Chondrocyte (in vitro differentiated cells): Measurements from ENCODE around the gene PARN. TPM values are rescaled to one million over a fixed set of nuclear protein-coding genes. Genes with fewer than 3 reads are reported as not detected.
"Not testable (repeated sequence)": the region's sequence is repeated elsewhere in the genome, so short reads cannot be mapped to it uniquely, and the experiment has no call there.

ENCODE experiments used
- DNase-seq: peaks from one replicate; pipeline ENCODE4 v3.0.0; 2021; ENCODE audit warnings: mixed read lengths, low spot score
- H3K27ac Mint-ChIP-seq: one replicate; pipeline ENCODE4 v1.8.0; 2021; ENCODE audit warnings: mild to moderate bottlenecking, moderate library complexity, mixed read lengths; ENCODE audit not compliant: unreplicated experiment
- H3K27me3 Mint-ChIP-seq: 2 replicates; pipeline ENCODE4 v1.8.0; 2021; ENCODE audit warnings: low read depth, mixed read lengths
- H3K36me3 Mint-ChIP-seq: 2 replicates; pipeline ENCODE4 v1.8.0; 2021; ENCODE audit warnings: low read depth, mixed read lengths
- H3K4me1 Mint-ChIP-seq: 2 replicates; pipeline ENCODE4 v1.8.0; 2021; ENCODE audit warnings: low read depth, mild to moderate bottlenecking, mixed read lengths
- H3K4me3 Mint-ChIP-seq: one replicate; pipeline ENCODE4 v1.8.0; 2021; ENCODE audit warnings: mild to moderate bottlenecking, moderate library complexity, mixed read lengths; ENCODE audit not compliant: unreplicated experiment
- H3K9me3 Mint-ChIP-seq: 2 replicates; pipeline ENCODE4 v1.8.0; 2021; ENCODE audit warnings: low read depth, mixed read lengths
- CTCF ChIP-seq: fragments of 200-600 bp; sonication (generic); IDR thresholded peaks from 2 replicates; pipeline ENCODE4 v1.5.0; 2021; ENCODE audit warnings: antibody characterized with exemption, mild to moderate bottlenecking, moderate library complexity
- total RNA-seq: library from RNA; stranded (reverse); gene quantifications from 3 replicates; pipeline ENCODE4 v1.2.1, GENCODE V29; 2021

PARN gene
- total RNA-seq, 1 donor from 2014 or later = 24.1 TPM

- Mint-ChIP-seq H3K27ac (peak overlapping the region; percentile 94), H3K4me1 (peaks cover 47% of the 10 kb centered on the region), H3K9me3 (no peaks in the 10 kb centered on the region), H3K36me3 (no peaks in the 10 kb centered on the region), H3K4me3 (peak overlapping the region; percentile 31), H3K27me3 (no peaks in the 10 kb centered on the region)
- DNase-seq = no peak
- TF ChIP-seq CTCF = no peak
These were observed 229.6 kb downstream of the PARN start for GRCh38 chr16:14400285-14400977.

- Mint-ChIP-seq H3K4me3 (peak overlapping the region; percentile 31), H3K27ac (peak overlapping the region; percentile 94), H3K36me3 (no peaks in the 10 kb centered on the region), H3K27me3 (no peaks in the 10 kb centered on the region), H3K9me3 (no peaks in the 10 kb centered on the region), H3K4me1 (peaks cover 47% of the 10 kb centered on the region)
- no peak for DNase-seq
- TF ChIP-seq CTCF = no peak
These were observed 230.4 kb downstream of the PARN start for GRCh38 chr16:14399378-14400284.

- no peaks in the 10 kb centered on the region for H3K27me3 Mint-ChIP-seq
- no peak for TF ChIP-seq CTCF
- no peak overlapping the region for H3K27ac Mint-ChIP-seq
- no peaks in the 10 kb centered on the region for H3K9me3 Mint-ChIP-seq
- no peaks in the 10 kb centered on the region for H3K36me3 Mint-ChIP-seq
- peaks cover 47% of the 10 kb centered on the region for H3K4me1 Mint-ChIP-seq
- H3K4me3 Mint-ChIP-seq = no peak overlapping the region
- DNase-seq = no peak
These were observed 231.9 kb downstream of the PARN start for GRCh38 chr16:14398014-14398717.

GRCh38 chr16:14395710-14396304, 234.3 kb downstream of the PARN start:
- DNase-seq, H3K36me3 Mint-ChIP-seq, H3K4me3 Mint-ChIP-seq, H3K9me3 Mint-ChIP-seq, H3K27me3 Mint-ChIP-seq: not testable (repeated sequence)
- Mint-ChIP-seq H3K27ac (peak overlapping the region; percentile 88), H3K4me1 (peaks cover 28% of the 10 kb centered on the region)

GRCh38 chr16:14394834-14395233, 235.2 kb downstream of the PARN start:
- no peak for TF ChIP-seq CTCF
- Mint-ChIP-seq H3K9me3 (no peaks in the 10 kb centered on the region), H3K4me1 (peaks cover 18% of the 10 kb centered on the region), H3K27me3 (no peaks in the 10 kb centered on the region), H3K27ac (no peak overlapping the region), H3K4me3 (no peak overlapping the region), H3K36me3 (no peaks in the 10 kb centered on the region)
- DNase-seq = no peak
